Subcutaneous adipose tissue (tissue), 4 donors: ENCODE measurements around the gene NTRK2. TPM values are rescaled to one million over a fixed set of nuclear protein-coding genes. Genes with fewer than 3 reads are reported as not detected.

Experiments used
- CTCF ChIP-seq: fragments of 450-650 bp; IDR thresholded peaks from one replicate; pipeline ENCODE4 v1.5.1; 2016; ENCODE audit warnings: low read depth, mild to moderate bottlenecking, control low read depth, antibody characterized with exemption, moderate library complexity
- total RNA-seq, 4 donors: library from RNA; depleted of rRNA; stranded (reverse); fragments of >200 nt; gene quantifications; one replicate each; pipeline ENCODE4 v1.1.0, GENCODE V29; 2016

Gene NTRK2
- total RNA-seq, 4 donors from 2014 or later = 51.5 to 105 (median 66.8) TPM

- no peak for TF ChIP-seq CTCF
These were observed 327.9 kb downstream of the NTRK2 start for GRCh38 chr9:84997472-84997871.

- no peak for TF ChIP-seq CTCF
These were observed 329.1 kb downstream of the NTRK2 start for GRCh38 chr9:84998639-84999038.

DNA sequence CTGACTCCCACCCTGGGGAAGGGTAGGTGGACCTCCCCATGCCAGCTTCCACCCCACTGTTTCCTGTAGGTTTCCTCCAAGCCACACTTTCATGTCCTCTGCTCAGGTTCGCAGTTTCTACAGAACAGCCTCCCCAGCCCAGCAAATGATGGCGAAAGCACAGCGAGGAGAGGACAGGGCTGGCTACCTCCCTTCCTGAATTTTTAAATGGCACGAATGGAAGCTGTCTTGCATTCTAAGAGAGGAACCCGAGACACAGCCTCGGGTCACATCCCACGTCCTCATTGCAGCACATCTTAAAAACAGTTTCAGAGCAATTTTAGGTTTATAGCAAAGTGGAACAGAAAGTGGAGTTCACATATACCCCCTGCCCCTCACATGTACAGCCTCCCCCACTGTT lies 330.3 kb downstream of the NTRK2 start:
- no peak for TF ChIP-seq CTCF

GRCh38 chr9:85001925-85002324 lies 332.4 kb downstream of the NTRK2 start:
- TF ChIP-seq CTCF = no peak

DNA sequence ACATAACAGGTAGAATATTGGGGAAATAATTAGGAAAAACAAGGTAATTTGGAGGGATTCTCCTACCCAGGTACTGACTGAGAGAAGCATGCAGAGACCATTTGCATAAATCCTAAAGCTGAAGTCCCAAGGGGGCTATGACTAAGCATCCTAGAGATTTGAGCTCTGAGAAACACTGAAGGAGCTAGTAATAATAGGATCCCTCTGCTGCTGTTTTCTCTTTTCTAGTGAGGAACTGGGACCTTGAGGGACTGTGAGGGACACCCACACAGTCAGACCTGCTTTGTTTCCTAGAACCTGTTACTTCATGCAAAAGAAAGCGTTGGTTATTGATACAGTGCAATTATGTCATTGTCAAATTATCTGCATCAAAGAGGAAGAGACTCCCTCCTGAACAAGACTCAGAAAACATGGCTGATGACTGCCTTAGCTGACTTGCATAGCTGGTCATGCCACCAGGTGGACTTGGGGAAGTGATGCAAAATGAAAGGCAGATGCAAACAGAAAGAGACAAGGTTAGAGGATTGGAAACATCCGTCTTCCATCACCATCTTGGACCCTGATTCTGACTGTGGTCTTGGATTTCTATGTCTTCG lies 335.4 kb downstream of the NTRK2 start:
- no peak for TF ChIP-seq CTCF

DNA sequence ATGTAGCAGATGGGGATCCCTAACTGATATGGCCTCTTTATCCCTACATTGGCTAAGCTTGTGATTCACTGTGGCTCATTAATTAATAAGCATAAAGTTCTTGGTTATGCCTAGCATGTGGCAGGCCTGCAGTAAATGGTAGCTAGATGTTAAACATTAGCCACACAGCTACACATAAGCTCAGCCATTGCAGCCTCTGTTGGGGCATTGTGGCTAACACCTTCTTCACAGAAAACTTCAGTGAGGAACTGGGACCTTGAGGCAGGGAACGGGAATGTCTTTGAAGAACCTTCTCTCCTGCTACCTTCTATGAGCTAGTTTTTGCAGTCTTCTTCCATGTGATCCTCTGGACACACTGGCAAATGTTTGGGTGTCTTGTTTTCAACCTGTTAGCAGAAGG lies 338.2 kb downstream of the NTRK2 start:
- no peak for TF ChIP-seq CTCF

GRCh38 chr9:85008215-85008614 lies 338.7 kb downstream of the NTRK2 start:
- no peak for TF ChIP-seq CTCF

DNA sequence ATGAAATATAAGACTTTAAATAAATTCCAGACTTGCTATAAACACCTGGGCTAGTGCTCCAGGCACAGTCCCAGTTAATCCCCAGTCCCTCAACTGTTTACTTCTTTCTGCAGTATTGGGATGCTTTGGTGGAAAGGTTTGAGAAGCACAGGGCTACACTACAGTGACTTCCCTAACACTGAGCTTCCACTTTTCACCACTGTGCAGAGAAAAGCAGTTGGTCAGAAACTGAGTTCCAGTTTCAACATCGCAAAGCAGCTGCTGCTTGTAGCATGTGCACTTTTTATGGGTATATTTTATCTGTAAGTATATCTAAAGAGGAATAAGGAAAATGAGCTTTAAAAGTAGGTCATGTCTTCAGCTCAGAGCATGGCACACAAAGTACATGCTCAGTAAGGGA lies 339.7 kb downstream of the NTRK2 start:
- no peak for TF ChIP-seq CTCF
